Pancreas (tissue), 10 donors: ENCODE results near the gene FAM210B. TPM values are rescaled to one million over a fixed set of nuclear protein-coding genes. Genes with fewer than 3 reads are reported as not detected.
"Not testable (repeated sequence)": the region's sequence is repeated elsewhere in the genome, so short reads cannot be mapped to it uniquely, and the experiment has no call there.

Experiments used
- ATAC-seq, 4 donors: fragments of 200-7000 bp; cut with Tn5 transposase; one replicate each; pipeline versions ENCODE4 v1.8.0 to v1.9.1; 2020; ENCODE audit warnings: mild to moderate bottlenecking in 4 of 4, moderate library complexity in 4 of 4
- DNase-seq, 6 donors: peaks; one replicate each; pipeline ENCODE4 v3.0.0-alpha.2; 2020
- FAIRE-seq: peaks from 2 replicates; lab custom pipeline; 2012; peaks lifted over from hg19 to GRCh38; lab: Jason Lieb, UNC
- H3K27ac ChIP-seq, 4 donors: fragments of 200-600 bp; sonication (generic); 1 replicate in 3 of 4; 2 replicates in 1 of 4; pipeline versions ENCODE4 v1.5.0 to v1.8.0; 2020
- H3K27me3 ChIP-seq, 4 donors: fragments of 200-600 bp; one replicate each; pipeline ENCODE4 v1.8.0; 2021
- H3K36me3 ChIP-seq, 3 donors: fragments of 200-600 bp; sonication (generic) in 1 of 3; one replicate each; pipeline versions ENCODE4 v1.5.0 to v1.8.0; 2020 to 2021
- H3K4me1 ChIP-seq, 3 donors: fragments of 200-600 bp; one replicate each; pipeline ENCODE4 v1.8.0; 2021
- H3K4me3 ChIP-seq, 4 donors: fragments of 200-600 bp; sonication (generic) in 2 of 4; one replicate each; pipeline versions ENCODE4 v1.5.0 to v1.8.0; 2020 to 2021
- H3K9me3 ChIP-seq, 4 donors: fragments of 200-600 bp; one replicate each; pipeline ENCODE4 v1.8.0; 2021
- WGBS, 2 donors: extraction: QIAGEN DNeasy Blood & Tissue Kit; methylation state at CpG; one replicate each; pipeline ENCODE4 v1.1.7; 2013; 5-methylcytosine and 5-hydroxymethylcytosine counted together
- intact Hi-C, 3 donors: fragments of 100-400 bp; cut with DNase I; formaldehyde crosslinking; loops; one replicate each; pipeline versions ENCODE4 v1.11.1 to v1.14.2; 2022
- polyA plus RNA-seq, 2 donors: library from polyadenylated mRNA; stranded (reverse); fragments of 200-250 nt; gene quantifications; one replicate each; pipeline ENCODE4 v1.2.3, GENCODE V29; 2013
- total RNA-seq, 6 donors: library from RNA; stranded (reverse); fragmentation: NEBNext Ultra II Directional in 4 of 6; extraction: Animal tissue kit (Norgen Biotek cat#: 25700) in 4 of 6; gene quantifications; one replicate each; pipeline versions ENCODE4 v1.2.1 to v1.2.4, GENCODE V29; 2021 to 2023
- TF ChIP-seq, protein P1 (sequence below), 4 donors: fragments of 200-600 bp; sonication (generic) in 3 of 4; IDR thresholded peaks; one replicate each; pipeline versions ENCODE4 v1.5.0 to v1.8.0; 2021; ENCODE audit warnings: antibody characterized with exemption in 4 of 4
- donor health status: healthy with polysubstance abuse.
- donor health status: DM: no; HTN: no; CAD: no; lungs with moderate emphysema.
- donor health status: DM: no; HTN: no; CAD: no.
- donor health status: control.
- donor health status: control.
- donor health status: Bipolar disorder and iron deficiency.
- donor health status: DM: yes; HTN: yes; CAD: no.
- donor health status: DM: no; HTN: no; CAD: no.
- donor health status: DM: no; HTN: no; CAD: no.
- donor health status: DM: yes; HTN: yes; CAD: no.

The FAM210B gene
- total and polyA plus RNA-seq, 8 donors, result 13.1 to 29.6 (median 24.8) TPM

DNA sequence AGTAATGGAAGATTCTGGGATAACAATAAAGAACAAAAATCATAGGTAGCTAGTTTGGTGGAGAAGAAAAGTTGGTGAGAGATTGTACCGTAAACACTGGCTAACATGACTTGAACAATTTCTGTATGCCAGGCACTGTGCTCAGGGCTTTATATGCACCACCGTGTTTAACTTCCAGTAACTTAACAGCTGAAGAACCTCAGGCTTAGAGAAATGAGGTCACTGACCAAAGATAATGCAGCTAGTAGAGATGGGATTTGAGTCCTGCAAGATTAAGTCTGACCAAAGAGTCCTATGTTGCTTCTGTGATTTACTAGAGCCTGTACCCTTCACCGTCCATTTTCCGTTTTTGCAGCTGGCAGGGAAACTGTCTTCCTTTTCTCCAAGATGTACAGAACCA, 36.4 kb downstream of the FAM210B start:
- intact Hi-C loops, result no loop called here
- ATAC-seq (no peak), FAIRE-seq (no peak), DNase-seq (no peak)
- Histone ChIP-seq H3K4me3 (no peak overlapping the region), H3K9me3 (no peaks in the 10 kb centered on the region), H3K27me3 (no peaks in the 10 kb centered on the region), H3K4me1 (peaks cover 16 to 18% (median 18%) of the 10 kb centered on the region in 3 donors), H3K27ac (no peak overlapping the region), H3K36me3 (peaks cover 0 to 45% (median 42%) of the 10 kb centered on the region in 3 donors)
- 87% methylated on average over 4 of the region's 4 CpGs for WGBS, 2 donors
- TF ChIP-seq, protein P1, sequence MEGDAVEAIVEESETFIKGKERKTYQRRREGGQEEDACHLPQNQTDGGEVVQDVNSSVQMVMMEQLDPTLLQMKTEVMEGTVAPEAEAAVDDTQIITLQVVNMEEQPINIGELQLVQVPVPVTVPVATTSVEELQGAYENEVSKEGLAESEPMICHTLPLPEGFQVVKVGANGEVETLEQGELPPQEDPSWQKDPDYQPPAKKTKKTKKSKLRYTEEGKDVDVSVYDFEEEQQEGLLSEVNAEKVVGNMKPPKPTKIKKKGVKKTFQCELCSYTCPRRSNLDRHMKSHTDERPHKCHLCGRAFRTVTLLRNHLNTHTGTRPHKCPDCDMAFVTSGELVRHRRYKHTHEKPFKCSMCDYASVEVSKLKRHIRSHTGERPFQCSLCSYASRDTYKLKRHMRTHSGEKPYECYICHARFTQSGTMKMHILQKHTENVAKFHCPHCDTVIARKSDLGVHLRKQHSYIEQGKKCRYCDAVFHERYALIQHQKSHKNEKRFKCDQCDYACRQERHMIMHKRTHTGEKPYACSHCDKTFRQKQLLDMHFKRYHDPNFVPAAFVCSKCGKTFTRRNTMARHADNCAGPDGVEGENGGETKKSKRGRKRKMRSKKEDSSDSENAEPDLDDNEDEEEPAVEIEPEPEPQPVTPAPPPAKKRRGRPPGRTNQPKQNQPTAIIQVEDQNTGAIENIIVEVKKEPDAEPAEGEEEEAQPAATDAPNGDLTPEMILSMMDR (IDR thresholded peaks at IDR 0.05), result no peak

DNA sequence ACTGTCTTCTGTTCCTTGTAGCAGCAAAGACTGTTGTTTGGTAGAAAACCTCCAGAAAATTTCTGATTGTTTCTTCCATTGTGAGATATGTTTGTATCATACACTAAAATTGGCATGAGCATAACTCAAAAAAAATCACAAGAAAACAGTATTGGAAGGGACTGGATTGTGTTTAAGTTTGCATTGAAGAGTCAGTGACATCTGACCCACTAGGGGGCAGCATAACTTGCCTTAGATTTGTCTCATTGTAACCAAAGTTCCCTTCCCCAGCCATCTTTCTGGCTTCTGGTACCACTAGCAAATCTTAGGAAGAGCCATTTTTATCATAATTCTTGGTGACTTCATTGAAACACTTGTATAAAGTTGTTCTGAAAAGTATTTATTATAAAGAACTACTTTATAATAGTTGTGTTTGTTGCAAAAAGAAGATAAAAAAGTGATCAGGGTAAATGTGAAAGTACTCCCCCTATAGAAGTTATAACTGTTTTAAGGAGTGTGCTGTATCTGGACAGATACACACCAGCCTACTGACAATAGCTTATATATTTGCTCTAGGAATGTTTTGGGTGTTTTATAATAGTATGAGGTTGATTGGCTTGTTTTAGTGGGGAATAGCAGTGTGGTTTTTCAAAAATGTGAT, 41.3 kb downstream of the FAM210B start:
- peak in 2 of 6 donors; percentile 29 to 46 for DNase-seq
- H3K36me3 ChIP-seq, result peaks cover 0 to 76% (median 56%) of the 10 kb centered on the region in 3 donors
- no peaks in the 10 kb centered on the region for H3K9me3 ChIP-seq
- peaks cover 0 to 6% (median 0%) of the 10 kb centered on the region in 3 donors for H3K4me1 ChIP-seq
- no peaks in the 10 kb centered on the region for H3K27me3 ChIP-seq
- intact Hi-C loops, result no loop called here
- no peak for FAIRE-seq
- no peak overlapping the region for H3K4me3 ChIP-seq
- TF ChIP-seq, protein P1 (IDR thresholded peaks at IDR 0.05), result peak; percentile 39 to 73 (median 70)
- H3K27ac ChIP-seq, result no peak overlapping the region
- ATAC-seq, result peak in 3 of 4 donors; percentile 70 to 80 (median 76)

DNA sequence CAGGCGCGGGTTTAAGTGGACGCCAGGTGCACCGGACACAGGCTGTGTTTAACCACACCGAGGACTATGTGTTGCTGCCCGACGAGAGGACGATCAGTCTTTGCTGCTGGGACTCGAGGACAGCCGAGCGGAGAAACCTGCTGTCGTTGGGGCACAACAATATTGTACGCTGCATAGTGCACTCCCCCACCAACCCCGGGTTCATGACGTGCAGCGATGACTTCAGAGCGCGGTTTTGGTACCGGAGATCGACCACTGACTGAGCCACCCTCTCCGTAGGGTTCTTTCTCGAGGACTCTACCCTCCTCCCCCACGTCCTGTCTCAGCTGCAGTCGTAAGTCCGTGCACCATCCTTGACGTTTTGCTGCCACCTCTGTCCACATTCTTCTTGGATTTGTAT, 44.7 kb downstream of the FAM210B start:
- 94% methylated on average over 26 of the region's 26 CpGs for WGBS, 2 donors
- no peak for DNase-seq
- intact Hi-C loops, result no loop called here
- H3K36me3 ChIP-seq, result peaks cover 0 to 72% (median 39%) of the 10 kb centered on the region in 3 donors
- H3K27ac ChIP-seq, result no peak overlapping the region
- peaks cover 0 to 6% (median 0%) of the 10 kb centered on the region in 3 donors for H3K4me1 ChIP-seq
- no peak for ATAC-seq
- TF ChIP-seq, protein P1 (IDR thresholded peaks at IDR 0.05), result no peak
- no peak overlapping the region for H3K4me3 ChIP-seq
- FAIRE-seq, result no peak
- no peaks in the 10 kb centered on the region for H3K27me3 ChIP-seq
- H3K9me3 ChIP-seq, result no peaks in the 10 kb centered on the region

DNA sequence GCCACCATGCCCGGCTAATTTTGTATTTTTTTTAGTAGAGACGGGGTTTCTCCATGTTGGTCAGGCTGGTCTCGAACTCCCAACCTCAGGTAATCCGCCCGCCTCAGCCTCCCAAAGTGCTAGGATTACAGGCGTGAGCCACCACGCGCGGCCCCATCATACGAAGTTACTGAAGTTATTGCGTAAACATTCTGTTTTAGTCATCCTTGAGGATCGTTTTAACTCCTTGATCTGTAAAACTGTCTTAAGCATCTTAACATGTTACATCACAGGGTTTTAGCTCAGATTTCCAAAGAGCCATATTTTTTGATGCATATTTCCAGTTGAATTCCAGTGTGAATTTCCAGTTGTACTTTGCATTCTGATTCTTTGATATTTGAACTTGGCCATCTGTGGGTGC, 46.6 kb downstream of the FAM210B start:
- ATAC-seq, H3K27ac ChIP-seq, FAIRE-seq, intact Hi-C loops, H3K4me3 ChIP-seq, H3K27me3 ChIP-seq, H3K9me3 ChIP-seq, DNase-seq, H3K4me1 ChIP-seq: not testable (repeated sequence)
- H3K36me3 ChIP-seq, result peaks cover 0 to 61% (median 28%) of the 10 kb centered on the region in 3 donors
- WGBS, 2 donors, result 94% methylated on average over 12 of the region's 12 CpGs

DNA sequence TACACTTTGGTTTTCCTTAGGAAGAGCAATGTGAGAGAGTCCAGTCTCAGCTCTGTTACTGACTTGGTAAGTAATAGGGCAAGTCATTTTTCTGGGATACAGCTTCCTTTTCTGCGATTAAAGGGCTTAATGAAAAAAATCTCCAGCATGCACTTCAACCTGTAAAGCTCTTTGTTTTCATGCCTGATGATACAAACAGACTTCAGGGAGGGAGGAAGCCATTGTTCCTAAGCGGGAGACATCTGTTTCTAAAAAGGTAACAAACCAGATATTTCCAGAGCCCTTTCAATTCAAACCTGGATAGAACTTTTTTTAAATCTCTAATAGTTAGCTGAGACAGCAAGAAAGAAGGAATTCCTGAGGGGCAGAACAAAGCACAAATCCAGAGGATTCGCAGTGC, 48.1 kb downstream of the FAM210B start:
- Histone ChIP-seq H3K27me3 (no peaks in the 10 kb centered on the region), H3K9me3 (no peaks in the 10 kb centered on the region), H3K4me1 (no peaks in the 10 kb centered on the region), H3K36me3 (peaks cover 0 to 55% (median 28%) of the 10 kb centered on the region in 3 donors), H3K27ac (no peak overlapping the region), H3K4me3 (no peak overlapping the region)
- DNase-seq (no peak), FAIRE-seq (no peak), ATAC-seq (no peak)
- TF ChIP-seq, protein P1 (IDR thresholded peaks at IDR 0.05), result no peak
- intact Hi-C loops, result no loop called here
- WGBS, 2 donors, result 94% methylated on average over 3 of the region's 3 CpGs
